ENCODE data around the gene OSBP2. TPM values are rescaled to one million over a fixed set of nuclear protein-coding genes. Genes with fewer than 3 reads are reported as not detected.

Gene OSBP2
- total RNA-seq, 4 donors from 2014 or later, result 0.66 to 2.4 (median 1.6) TPM

DNA sequence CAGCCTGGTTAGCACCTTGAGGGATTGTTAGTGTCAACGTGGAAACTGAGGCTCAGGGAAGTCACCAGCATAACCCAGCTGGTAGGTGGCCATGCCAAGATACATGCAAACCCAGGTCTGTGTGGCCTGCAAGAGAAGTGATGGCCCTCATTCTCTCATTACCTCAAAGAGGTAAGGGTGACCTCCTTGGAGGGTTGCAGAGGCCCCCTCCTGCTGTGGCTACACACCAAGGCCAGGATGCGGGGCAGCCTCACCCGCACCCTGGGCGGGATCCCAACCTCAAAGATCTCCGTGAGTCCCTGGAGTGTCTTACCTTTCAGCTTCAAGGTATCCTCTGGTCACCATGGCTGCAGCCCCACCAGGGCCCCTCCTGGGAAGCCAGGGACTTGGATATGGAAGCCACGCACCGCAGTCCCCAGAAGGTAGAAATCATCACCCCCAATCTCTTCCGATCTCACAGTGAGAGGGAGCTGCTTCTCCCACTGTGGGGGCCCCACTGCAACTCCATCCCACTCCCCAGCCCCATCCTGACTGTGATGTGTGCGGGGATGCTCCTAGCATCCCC is 178.5 kb downstream of the OSBP2 start:
- 95 to 96% methylated on average over 5 to 9 of the region's 9 CpGs for WGBS, 2 donors
- TF ChIP-seq POLR2A (IDR thresholded peaks at IDR 0.05), result no peak
- TF ChIP-seq, protein P1, sequence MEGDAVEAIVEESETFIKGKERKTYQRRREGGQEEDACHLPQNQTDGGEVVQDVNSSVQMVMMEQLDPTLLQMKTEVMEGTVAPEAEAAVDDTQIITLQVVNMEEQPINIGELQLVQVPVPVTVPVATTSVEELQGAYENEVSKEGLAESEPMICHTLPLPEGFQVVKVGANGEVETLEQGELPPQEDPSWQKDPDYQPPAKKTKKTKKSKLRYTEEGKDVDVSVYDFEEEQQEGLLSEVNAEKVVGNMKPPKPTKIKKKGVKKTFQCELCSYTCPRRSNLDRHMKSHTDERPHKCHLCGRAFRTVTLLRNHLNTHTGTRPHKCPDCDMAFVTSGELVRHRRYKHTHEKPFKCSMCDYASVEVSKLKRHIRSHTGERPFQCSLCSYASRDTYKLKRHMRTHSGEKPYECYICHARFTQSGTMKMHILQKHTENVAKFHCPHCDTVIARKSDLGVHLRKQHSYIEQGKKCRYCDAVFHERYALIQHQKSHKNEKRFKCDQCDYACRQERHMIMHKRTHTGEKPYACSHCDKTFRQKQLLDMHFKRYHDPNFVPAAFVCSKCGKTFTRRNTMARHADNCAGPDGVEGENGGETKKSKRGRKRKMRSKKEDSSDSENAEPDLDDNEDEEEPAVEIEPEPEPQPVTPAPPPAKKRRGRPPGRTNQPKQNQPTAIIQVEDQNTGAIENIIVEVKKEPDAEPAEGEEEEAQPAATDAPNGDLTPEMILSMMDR (IDR thresholded peaks at IDR 0.05), result no peak
- TF ChIP-seq EP300 (IDR thresholded peaks at IDR 0.05), result no peak
- DNase-seq (ENCODE audit: low spot score in 2 of 2), result no peak
- Histone ChIP-seq H3K27ac (no peak overlapping the region), H3K4me3 (no peak overlapping the region), H3K27me3 (no peaks in the 10 kb centered on the region), H3K36me3 (peaks cover 0 to 15% (median 0%) of the 10 kb centered on the region in 3 donors), H3K4me1 (peaks cover 0 to 7% (median 0%) of the 10 kb centered on the region in 4 donors), H3K9me3 (no peaks in the 10 kb centered on the region)

DNA sequence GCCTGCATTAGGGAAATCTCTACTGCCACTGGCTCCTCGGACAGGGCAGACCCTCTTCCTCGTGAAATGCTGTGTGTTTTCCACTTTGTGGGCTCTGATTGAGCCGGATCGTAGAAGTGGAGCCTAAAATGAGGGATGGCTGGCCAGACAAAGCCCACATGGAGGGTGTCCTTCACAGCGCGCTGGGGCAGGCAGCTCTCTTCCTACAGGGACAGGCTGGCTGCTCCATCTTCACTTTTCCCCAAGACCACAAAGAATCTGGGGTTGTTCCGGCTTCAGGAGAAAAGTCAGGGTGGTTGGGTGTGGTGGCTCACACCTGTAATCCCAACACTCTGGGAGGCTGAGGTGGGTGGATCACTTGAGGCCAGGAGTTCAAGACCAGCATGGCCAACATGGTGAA is 179.0 kb downstream of the OSBP2 start:
- no peak overlapping the region for H3K27ac ChIP-seq
- no peak for TF ChIP-seq POLR2A (IDR thresholded peaks at IDR 0.05)
- no peak for TF ChIP-seq EP300 (IDR thresholded peaks at IDR 0.05)
- TF ChIP-seq, protein P1 (IDR thresholded peaks at IDR 0.05), result no peak
- peaks cover 0 to 7% (median 0%) of the 10 kb centered on the region in 4 donors for H3K4me1 ChIP-seq
- 91 to 94% methylated on average over 6 to 7 of the region's 7 CpGs for WGBS, 2 donors
- no peaks in the 10 kb centered on the region for H3K27me3 ChIP-seq
- no peak overlapping the region for H3K4me3 ChIP-seq
- H3K36me3 ChIP-seq, result peaks cover 0 to 15% (median 0%) of the 10 kb centered on the region in 3 donors
- no peaks in the 10 kb centered on the region for H3K9me3 ChIP-seq
- no peak for DNase-seq (ENCODE audit: low spot score in 2 of 2)

DNA sequence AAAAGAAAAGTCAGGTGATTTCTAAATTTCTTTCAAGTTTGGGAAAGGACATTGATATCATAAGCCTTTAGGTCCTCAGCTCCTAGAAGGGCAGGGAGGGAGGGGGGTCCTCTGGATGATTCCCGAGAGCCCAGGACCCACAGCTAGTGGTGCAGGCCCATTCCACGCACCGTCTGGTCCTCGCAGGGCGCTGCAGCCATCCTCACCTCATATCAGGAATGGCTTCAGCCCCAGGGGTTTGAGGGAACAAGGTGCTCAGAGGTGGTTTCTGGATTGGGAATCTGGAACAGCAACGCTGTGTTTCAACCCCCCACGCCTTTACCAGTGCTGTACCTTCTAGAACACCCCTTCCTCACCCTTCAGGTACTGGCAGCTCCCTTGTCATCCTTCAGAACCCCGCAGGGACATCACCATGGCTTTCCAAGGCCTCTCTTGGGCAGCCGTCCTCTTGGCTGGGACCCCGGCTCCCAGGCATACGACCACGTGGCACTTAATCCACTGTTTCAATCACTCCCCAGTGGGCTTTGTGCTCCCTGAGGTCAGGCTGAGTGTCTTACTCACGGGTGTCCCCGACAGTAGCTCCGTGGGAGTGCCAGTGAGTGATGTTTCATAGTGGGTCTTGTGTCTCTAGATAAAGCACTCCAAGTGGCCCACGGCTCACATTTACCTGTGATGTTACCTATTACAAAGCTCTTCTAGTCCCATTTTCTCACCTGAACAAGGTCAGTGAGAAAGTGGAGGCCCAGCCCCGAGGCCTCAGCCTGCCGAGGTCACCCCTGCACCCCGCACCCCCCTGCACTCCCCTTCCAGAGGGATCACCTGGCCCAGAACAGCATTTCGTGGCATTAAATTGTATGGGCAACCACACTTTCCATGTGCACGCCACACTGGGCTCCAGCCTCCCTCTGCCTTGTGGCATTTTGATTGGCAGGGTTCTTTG is 180.0 kb downstream of the OSBP2 start:
- H3K4me3 ChIP-seq, result no peak overlapping the region
- H3K36me3 ChIP-seq, result peaks cover 0 to 15% (median 0%) of the 10 kb centered on the region in 3 donors
- DNase-seq (ENCODE audit: low spot score in 2 of 2), result no peak
- H3K27me3 ChIP-seq, result no peaks in the 10 kb centered on the region
- H3K27ac ChIP-seq, result no peak overlapping the region
- H3K4me1 ChIP-seq, result peaks cover 0 to 7% (median 0%) of the 10 kb centered on the region in 4 donors
- TF ChIP-seq EP300 (IDR thresholded peaks at IDR 0.05), result no peak
- TF ChIP-seq, protein P1 (IDR thresholded peaks at IDR 0.05), result no peak
- TF ChIP-seq POLR2A (IDR thresholded peaks at IDR 0.05), result no peak
- no peaks in the 10 kb centered on the region for H3K9me3 ChIP-seq
- 87 to 88% methylated on average over 21 of the region's 21 CpGs for WGBS, 2 donors

DNA sequence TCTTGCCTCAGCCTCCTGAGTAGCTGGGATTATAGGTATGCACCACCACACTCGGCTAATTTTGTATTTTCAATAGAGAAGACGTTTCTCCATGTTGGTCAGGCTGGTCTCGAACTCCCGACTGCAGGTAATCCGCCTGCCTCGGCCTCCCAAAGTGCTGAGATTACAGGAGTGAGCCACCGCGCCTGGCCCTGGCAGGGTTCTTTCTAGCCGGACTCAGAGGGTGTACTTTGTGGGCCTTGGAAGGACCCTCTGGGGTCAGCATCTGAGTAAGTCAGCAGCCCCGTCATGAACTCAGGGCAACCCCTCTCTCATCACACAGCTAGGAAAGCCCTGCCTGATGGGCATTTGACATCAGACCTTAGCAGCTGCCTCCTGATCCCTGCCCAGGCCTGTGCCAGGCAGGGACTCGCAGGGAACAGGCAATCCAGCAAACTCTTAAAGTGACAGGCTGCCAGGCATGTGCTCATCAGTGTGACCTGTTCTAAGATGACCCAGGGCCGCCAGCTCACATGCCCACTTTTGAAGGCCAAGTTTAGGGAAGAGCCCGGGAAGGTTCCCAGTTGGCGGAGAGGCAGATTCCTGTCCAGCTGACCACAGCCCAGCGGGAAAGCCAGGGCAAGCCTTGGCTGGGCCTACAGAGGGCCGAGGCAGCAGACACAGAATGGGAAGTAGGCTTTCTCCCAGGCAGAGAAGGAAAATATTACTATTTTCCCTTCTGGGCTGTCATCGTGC is 181.0 kb downstream of the OSBP2 start:
- H3K9me3 ChIP-seq, result no peaks in the 10 kb centered on the region
- H3K27ac ChIP-seq, result no peak overlapping the region
- no peak for DNase-seq (ENCODE audit: low spot score in 2 of 2)
- H3K4me1 ChIP-seq, result peaks cover 0 to 7% (median 0%) of the 10 kb centered on the region in 4 donors
- TF ChIP-seq EP300 (IDR thresholded peaks at IDR 0.05) (no peak), POLR2A (IDR thresholded peaks at IDR 0.05) (no peak)
- TF ChIP-seq, protein P1 (IDR thresholded peaks at IDR 0.05), result no peak
- WGBS, 2 donors, result 81 to 96% methylated on average over 16 of the region's 17 CpGs
- H3K4me3 ChIP-seq, result no peak overlapping the region
- no peaks in the 10 kb centered on the region for H3K27me3 ChIP-seq
- H3K36me3 ChIP-seq, result peaks cover 0 to 12% (median 0%) of the 10 kb centered on the region in 3 donors

All from tibial nerve (tissue), 4 donors.